Endodermal cell (in vitro differentiated cells): ENCODE measurements around the gene CCDC33. TPM values are rescaled to one million over a fixed set of nuclear protein-coding genes. Genes with fewer than 3 reads are reported as not detected.

Experiments
- DNase-seq: peaks from one replicate; pipeline ENCODE4 v3.0.0-alpha.2; 2017
- H3K27ac ChIP-seq: 2 replicates; pipeline ENCODE4 v1.5.1; 2013; ENCODE audit warnings: mild to moderate bottlenecking, low read depth, low read length, moderate library complexity
- H3K27me3 ChIP-seq: 2 replicates; pipeline ENCODE4 v1.6.1; 2013; ENCODE audit warnings: mild to moderate bottlenecking, low read length, moderate library complexity; ENCODE audit not compliant: insufficient read depth, control insufficient read depth, poor library complexity, severe bottlenecking
- H3K36me3 ChIP-seq: 2 replicates; pipeline ENCODE4 v1.7.0; 2013; ENCODE audit warnings: mild to moderate bottlenecking, low read length, moderate library complexity; ENCODE audit not compliant: control insufficient read depth, insufficient read depth
- H3K4me1 ChIP-seq: one replicate; pipeline ENCODE4 v1.7.0; 2013; ENCODE audit warnings: low read length; ENCODE audit not compliant: control insufficient read depth, insufficient read depth
- H3K4me3 ChIP-seq: 2 replicates; pipeline ENCODE4 v1.5.1; 2013; ENCODE audit warnings: mild to moderate bottlenecking, low read length, moderate library complexity
- H3K9ac ChIP-seq: 2 replicates; pipeline ENCODE4 v1.6.1; 2013; ENCODE audit warnings: mild to moderate bottlenecking, low read length, moderate library complexity; ENCODE audit not compliant: poor library complexity, severe bottlenecking; ENCODE audit errors: extremely low read depth
- H3K9me3 ChIP-seq: 2 replicates; pipeline ENCODE4 v1.6.1; 2013; ENCODE audit warnings: mild to moderate bottlenecking, low read length, moderate library complexity; ENCODE audit not compliant: control insufficient read depth
- H3K27ac Mint-ChIP-seq: 2 replicates; pipeline ENCODE4 v1.8.0; 2020; ENCODE audit warnings: mixed read lengths
- H3K27me3 Mint-ChIP-seq: 2 replicates; pipeline ENCODE4 v1.8.0; 2021; ENCODE audit warnings: mild to moderate bottlenecking, mixed read lengths; ENCODE audit not compliant: insufficient read depth
- H3K36me3 Mint-ChIP-seq: 2 replicates; pipeline ENCODE4 v1.8.0; 2020; ENCODE audit warnings: low read depth, mixed read lengths
- H3K4me1 Mint-ChIP-seq: 2 replicates; pipeline ENCODE4 v1.8.0; 2020; ENCODE audit warnings: mixed read lengths
- H3K4me3 Mint-ChIP-seq: 2 replicates; pipeline ENCODE4 v1.8.0; 2020; ENCODE audit warnings: mild to moderate bottlenecking, moderate library complexity, mixed read lengths
- H3K9me3 Mint-ChIP-seq: 2 replicates; pipeline ENCODE4 v1.8.0; 2020; ENCODE audit warnings: mild to moderate bottlenecking, mixed read lengths
- CTCF ChIP-seq: fragments of 200-600 bp; sonication (generic); conservative IDR thresholded peaks from 2 replicates; pipeline ENCODE4 v1.5.0; 2021; ENCODE audit warnings: antibody characterized with exemption, mild to moderate bottlenecking
- WGBS, 2 experiments: methylation state at CpG; one replicate each; pipeline versions ENCODE4 v1.1.5 to v1.1.7; 2013; ENCODE audit warnings: missing lambda C conversion rate in 2 of 2, mixed read lengths in 1 of 2; ENCODE audit not compliant: insufficient coverage in 1 of 2, insufficient read length in 1 of 2; 5-methylcytosine and 5-hydroxymethylcytosine counted together
- total RNA-seq, 2 donors: library from RNA; stranded (reverse); fragmentation: NEBNext Ultra II Directional in 1 of 2; extraction: Animal tissue kit (Norgen Biotek cat#: 25700) in 1 of 2; gene quantifications; 2 replicates in 1 of 2; 3 replicates in 1 of 2; pipeline ENCODE4 v1.2.1, GENCODE V29; 2021

Gene CCDC33
- total RNA-seq, 2 donors from 2014 or later: 2.8 to 3.5 TPM

GRCh38 chr15:74265046-74265639 lies 29.0 kb downstream of the CCDC33 start:
- DNase-seq: peak; percentile 93
- Histone ChIP-seq H3K9ac (no peak overlapping the region), H3K4me1 (no peaks in the 10 kb centered on the region), H3K27me3 (no peaks in the 10 kb centered on the region), H3K4me3 (no peak overlapping the region), H3K27ac (no peak overlapping the region), H3K36me3 (no peaks in the 10 kb centered on the region), H3K9me3 (no peaks in the 10 kb centered on the region)
- Mint-ChIP-seq H3K9me3 (no peaks in the 10 kb centered on the region), H3K4me3 (no peak overlapping the region), H3K4me1 (peaks cover 8% of the 10 kb centered on the region), H3K36me3 (no peaks in the 10 kb centered on the region), H3K27me3 (peaks cover 9% of the 10 kb centered on the region), H3K27ac (no peak overlapping the region)
- WGBS, 2 experiments: 37 to 73% methylated on average over 1 to 5 of the region's 5 CpGs
- no peak for TF ChIP-seq CTCF

- Mint-ChIP-seq H3K9me3 (no peaks in the 10 kb centered on the region), H3K4me1 (peaks cover 8% of the 10 kb centered on the region), H3K27me3 (peaks cover 9% of the 10 kb centered on the region), H3K36me3 (no peaks in the 10 kb centered on the region), H3K27ac (no peak overlapping the region), H3K4me3 (no peak overlapping the region)
- TF ChIP-seq CTCF: no peak
- no peak for DNase-seq
- 90 to 91% methylated on average over 2 to 6 of the region's 6 CpGs for WGBS, 2 experiments
- Histone ChIP-seq H3K36me3 (no peaks in the 10 kb centered on the region), H3K27ac (no peak overlapping the region), H3K27me3 (no peaks in the 10 kb centered on the region), H3K9ac (no peak overlapping the region), H3K4me1 (no peaks in the 10 kb centered on the region), H3K4me3 (no peak overlapping the region), H3K9me3 (no peaks in the 10 kb centered on the region)
Measured at GRCh38 chr15:74268020-74268419, 31.9 kb downstream of the CCDC33 start.

GRCh38 chr15:74269362-74270035 lies 33.4 kb downstream of the CCDC33 start:
- Mint-ChIP-seq H3K4me1 (no peaks in the 10 kb centered on the region), H3K9me3 (no peaks in the 10 kb centered on the region), H3K36me3 (no peaks in the 10 kb centered on the region), H3K4me3 (no peak overlapping the region), H3K27me3 (peaks cover 9% of the 10 kb centered on the region), H3K27ac (no peak overlapping the region)
- 90 to 100% methylated on average over 1 to 8 of the region's 8 CpGs for WGBS, 2 experiments
- H3K36me3 ChIP-seq: no peaks in the 10 kb centered on the region
- TF ChIP-seq CTCF: no peak
- no peak for DNase-seq
- H3K4me1 ChIP-seq: no peaks in the 10 kb centered on the region
- H3K27me3 ChIP-seq: no peaks in the 10 kb centered on the region
- no peak overlapping the region for H3K27ac ChIP-seq
- no peaks in the 10 kb centered on the region for H3K9me3 ChIP-seq
- H3K4me3 ChIP-seq: no peak overlapping the region
- H3K9ac ChIP-seq: no peak overlapping the region
